GM21786 (cell line): ENCODE measurements around the gene LSS.
"Not testable (repeated sequence)": the region's sequence is repeated elsewhere in the genome, so short reads cannot be mapped to it uniquely, and the experiment has no call there.

Source experiments
- ATAC-seq: cut with Tn5 transposase; IDR thresholded peaks from one replicate; pipeline ENCODE4 v1.9.1; 2021; ENCODE audit not compliant: unreplicated experiment

Gene LSS

DNA sequence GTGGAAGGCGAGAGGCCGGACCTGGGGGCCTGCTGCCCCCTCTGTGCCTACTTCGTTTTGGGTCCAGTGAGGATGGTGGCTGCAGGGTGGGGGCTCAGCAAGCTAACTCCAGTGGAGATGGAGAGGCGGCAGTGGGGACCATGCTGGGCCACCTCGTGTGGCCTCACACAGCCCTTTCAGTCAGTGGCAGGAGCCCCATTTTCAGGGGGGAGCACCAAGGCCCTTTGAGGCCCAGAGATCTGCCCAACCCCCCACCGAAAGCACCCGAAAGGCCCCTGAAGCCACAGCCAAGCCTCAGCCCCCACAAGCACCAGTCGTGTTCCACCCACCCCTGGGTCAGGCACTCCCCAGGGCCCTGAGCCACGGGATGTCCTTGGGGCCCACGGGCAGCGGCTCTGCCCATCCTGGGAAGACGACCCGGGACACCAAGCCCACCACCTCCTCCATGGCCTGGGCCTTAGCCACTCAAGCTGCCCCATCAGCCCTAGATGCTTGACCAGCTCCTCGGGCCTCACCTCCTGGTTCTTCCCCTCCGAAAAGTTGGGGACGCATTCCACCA lies 73.5 kb downstream of the LSS start:
- ATAC-seq = no peak

DNA sequence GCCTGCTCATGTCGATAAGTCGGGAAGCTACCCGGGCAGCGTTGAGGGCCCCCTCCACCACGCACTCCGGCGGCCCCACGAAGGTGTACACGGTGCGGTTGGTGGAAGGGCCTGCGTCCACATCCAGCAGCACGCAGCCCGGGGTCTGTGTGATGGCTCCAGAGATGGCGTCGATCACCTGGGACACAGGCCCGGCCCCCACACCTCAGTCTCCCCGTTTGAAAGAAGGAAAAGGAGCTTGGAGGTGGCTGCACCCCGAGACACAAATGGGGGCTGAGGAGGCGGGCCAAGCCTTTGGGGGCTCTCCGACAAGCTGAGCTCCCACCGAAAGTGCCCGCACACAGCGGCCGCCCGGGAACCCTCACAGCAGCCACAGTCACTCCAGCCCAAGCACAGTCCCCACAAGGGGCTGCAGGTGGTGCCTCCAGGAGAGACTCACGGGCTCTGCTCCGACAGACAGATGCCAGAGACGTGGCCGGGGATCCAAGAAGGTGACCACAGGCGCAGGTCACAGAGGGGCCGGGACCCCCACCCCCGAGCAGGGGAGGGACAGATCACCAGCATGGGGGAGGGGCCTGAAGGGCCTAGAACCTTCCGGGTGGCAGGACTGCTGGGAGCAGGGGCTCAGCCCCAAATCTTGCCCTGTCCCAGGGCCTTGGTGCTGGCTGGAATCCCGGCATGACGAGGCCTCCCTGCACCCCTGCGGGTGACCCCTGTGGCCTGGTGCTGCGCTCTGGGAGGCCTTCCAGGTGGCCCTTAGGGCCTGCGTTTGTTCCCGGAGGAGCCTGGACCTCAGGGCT lies 74.2 kb downstream of the LSS start:
- ATAC-seq = no peak

- ATAC-seq = no peak
These were observed 75.1 kb downstream of the LSS start for GRCh38 chr21:46153247-46154154.

- no peak for ATAC-seq
These were observed 75.7 kb downstream of the LSS start for GRCh38 chr21:46152927-46153246.

DNA sequence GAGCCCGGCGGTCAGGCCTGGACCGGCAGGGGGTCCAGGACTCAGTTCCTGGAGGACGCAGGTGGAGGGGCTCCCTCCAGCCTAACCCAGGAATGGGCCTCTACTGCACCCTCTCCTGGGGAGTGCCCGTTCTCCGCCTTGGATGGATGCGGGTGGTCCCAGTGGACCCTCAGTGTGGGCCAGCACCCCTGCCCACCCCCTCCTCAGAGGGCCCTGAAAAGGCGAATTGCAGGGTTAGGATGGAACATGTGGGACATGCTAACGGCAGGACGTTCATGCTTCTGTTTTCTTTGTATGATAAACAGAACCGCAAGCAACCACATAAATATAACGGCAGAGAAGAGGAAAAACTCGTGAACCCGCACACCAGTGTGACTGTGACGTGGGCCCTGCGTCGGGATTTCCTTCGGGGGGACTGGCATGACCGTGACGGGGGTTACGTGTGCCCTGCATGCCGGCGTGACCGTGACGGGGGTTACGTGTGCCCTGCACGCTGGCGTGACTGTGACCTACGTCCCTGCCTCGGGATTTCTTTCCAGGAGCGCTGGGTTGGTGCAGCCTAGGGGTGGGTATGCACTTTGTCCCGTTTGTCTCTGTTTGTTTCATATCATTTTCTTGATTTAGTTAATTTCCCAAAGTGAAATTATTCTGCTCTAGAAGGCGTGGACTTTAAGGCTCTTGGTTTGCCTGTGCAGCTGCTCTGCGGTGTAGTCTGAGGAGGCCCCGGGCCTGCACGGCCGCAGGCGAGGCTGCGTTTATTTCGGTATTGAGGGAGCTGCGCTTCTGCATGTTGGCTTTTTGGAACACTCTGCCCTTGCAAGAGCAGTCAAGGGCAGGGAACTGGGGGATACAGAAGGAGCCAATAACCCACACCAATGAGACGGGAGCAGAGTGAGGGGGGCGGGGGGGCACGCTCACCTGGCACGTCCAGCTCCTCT lies 76.3 kb downstream of the LSS start:
- ATAC-seq = no peak

DNA sequence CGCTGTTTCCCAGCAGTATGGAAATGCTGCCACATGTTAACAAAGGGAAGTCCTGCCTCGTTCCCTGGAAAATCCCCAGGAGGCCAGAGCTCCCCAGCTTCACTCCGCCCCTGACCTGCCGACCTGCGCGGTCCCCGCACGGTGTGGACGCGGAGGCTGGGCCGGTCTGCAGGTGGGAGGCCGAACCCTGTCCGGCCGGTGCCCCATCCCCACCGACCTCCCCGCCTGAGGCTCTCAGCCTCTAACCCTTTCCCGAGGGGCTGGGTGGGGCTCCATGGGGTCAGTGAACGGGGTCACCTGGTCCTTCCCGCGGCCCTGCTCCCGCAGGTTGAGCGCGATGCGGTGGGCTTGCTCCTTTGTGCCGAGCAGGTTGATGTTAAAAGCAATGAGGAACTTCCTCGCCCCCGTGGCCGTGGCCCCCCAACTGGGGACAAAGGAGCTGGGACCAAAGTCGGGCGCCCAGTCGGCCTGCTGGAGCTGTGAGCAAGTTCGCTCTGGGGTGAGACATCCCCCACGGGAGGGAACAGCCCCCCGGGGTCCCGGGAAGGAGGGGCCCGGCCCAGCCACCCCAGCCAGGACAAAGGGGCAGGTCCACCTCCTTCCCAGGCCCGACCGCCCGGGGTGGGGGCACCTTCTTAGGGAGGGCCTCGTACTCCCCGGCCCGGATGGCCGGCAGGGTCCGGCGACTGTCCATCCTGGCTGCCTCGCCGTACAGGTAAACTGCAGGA lies 77.1 kb downstream of the LSS start:
- no peak for ATAC-seq

DNA sequence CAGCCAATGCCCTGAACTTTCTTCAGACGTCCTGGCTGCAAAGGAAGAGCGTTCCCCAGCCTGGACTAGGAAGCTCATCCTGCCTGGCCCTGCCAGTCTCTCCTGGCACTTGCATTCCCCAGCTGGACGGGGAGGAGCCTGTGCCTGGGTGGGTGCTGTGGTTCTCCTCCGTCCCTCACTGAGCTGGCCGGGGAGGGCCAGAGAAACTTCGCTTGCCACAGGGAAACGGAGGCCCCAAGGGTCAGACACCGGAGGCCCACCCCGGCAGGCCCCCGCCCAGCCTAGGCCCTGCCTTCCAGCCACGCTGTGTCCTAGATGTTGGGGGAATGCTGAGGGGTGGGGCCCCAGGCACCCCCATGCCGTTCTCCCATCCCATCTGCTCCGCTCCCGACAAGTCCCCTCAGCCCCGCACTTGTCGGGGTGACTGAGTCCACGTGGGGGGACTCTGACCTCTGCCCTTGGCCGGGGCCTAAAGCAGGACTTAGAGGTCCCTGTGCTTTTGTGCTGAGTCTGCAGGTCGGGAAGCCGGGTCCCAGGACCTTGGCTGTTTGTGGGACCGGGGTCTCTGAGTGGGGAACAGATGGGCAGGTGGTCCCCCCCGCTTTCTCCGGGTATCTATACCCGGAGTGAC lies 78.0 kb downstream of the LSS start:
- ATAC-seq = no peak

DNA sequence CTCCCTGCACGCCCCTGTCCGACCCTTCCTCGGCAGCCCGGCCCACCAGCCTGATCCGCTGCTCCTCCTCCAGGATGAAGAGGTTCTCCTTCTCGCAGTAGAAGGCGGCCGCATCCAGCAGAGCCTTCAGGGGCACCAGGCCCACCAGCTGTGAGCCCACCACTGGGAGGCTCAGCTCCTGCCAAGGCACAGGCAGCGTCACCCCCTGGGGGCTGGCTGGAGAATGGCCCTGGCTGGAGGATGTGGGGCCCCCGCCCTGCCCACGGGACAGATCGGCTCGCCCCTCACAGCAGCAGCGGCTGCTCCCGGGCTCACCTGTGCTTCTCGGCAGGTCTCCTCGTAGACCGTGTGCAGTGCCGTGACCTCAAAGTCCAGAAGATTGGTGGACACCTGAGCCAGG lies 78.5 kb downstream of the LSS start:
- no peak for ATAC-seq

DNA sequence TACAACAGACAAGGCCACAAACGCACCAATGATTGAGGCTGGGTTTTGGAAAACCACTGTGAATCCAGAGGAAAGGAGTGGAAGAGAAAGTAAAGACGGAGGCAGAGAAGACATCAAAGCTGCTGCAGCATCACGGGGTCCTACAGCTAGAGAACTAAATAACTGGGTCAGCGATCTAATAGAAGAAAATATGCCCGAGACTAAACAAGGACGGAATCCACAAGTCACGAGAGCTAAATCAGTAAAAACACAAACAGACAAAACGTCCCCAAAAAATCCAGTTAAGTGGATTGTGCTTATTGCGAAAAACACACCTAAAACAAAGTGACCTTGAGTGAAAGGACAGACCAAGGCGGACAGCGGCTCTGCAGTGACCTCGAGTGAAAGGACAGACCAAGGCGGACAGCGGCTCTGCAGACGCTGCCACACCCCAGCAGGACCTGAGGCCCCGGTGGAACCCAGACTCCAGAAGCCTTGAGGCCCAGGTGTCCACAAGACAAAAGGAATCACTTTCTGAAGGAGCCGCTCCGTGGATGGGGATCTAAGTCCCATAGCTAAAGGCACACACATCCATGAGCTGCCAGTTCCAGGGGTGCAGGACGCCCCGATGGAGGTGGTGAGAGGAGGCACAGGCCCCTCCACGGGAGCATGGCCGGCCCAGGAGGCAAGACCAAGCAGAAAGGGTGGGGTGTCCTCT lies 79.2 kb downstream of the LSS start:
- ATAC-seq = no peak

GRCh38 chr21:46148106-46148505 lies 80.5 kb downstream of the LSS start:
- no peak for ATAC-seq

- ATAC-seq = not testable (repeated sequence)
These were observed 81.1 kb downstream of the LSS start for GRCh38 chr21:46147429-46147828.

DNA sequence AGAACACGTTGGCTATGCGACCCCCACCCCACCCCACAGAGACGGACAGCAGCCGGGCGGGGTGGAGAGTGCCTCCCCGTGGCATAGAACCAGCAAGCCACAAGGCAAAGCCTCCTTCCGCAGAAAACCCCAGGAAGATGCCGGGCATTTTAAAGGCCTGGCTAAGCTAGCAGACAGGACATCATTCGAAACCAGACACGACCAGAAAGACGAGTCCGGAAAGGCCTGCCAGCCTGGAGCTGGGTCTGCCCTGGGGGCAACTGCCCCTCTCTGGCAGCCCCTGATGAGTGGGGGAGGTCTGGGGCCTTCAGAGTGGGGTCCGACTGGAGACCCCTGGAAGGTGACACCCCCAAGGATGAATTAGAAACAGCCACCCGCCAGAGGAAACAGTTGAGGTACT lies 81.7 kb downstream of the LSS start:
- ATAC-seq = no peak

DNA sequence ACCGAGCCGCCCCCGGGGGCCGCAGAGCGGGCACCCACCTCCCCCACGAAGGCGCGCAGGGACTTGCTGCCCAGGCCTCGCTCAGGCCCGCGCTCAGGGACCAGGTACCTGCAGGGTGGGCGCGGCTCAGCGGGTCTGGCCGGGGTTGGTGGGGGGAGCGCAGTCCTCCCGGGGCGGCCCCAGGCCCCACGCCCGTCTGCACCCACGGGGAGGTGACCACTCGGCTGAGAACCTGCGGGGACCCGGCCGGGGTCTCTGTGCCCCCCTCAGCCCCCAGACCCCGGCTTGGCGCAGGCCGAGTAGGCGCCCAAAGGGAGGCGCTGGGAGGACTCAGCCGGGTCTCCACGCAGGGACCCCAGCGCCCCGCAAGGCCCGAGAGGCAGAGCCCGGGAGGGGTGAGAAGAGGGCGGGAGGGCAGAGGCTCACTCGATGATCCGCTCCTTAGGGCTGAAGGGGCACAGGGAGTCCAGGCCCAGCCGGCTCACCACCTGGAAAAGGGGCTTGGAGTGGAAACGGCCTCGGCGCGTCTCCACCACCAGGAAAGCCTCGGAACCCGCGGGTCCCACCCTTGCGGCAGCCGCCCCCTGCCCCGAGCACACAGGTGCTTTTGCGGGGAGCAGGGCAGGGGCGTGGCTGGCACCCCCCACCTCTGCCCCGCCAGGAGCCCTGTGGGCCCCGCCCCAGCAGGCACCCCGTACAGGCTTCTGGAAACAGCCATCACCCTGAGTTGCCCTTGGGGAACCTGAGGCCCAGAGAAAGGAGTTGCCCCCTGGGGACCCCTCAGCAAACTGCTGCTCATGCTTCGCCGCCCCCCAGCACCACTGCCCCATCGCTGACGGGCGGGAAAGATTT lies 82.5 kb downstream of the LSS start:
- ATAC-seq = no peak

- no peak for ATAC-seq
These were observed 83.3 kb downstream of the LSS start for GRCh38 chr21:46145159-46145839.

- no peak for ATAC-seq
These were observed 84.0 kb downstream of the LSS start for GRCh38 chr21:46144464-46145070.

GRCh38 chr21:46142582-46143473 lies 85.7 kb downstream of the LSS start:
- ATAC-seq = no peak
